Sigmoid colon (tissue), 4 donors: ENCODE results near the gene IPPK.

Source experiments
- EP300 ChIP-seq, 4 donors: sonication (generic); formaldehyde crosslinking; IDR thresholded peaks; one replicate each; pipeline ENCODE4 v1.6.1; 2017; ENCODE audit warnings: antibody characterized with exemption in 4 of 4
- POLR2A ChIP-seq, 2 donors: fragments of 450-650 bp; IDR thresholded peaks; one replicate each; pipeline ENCODE4 v1.6.1; 2016; ENCODE audit warnings: antibody characterized with exemption in 2 of 2, mild to moderate bottlenecking in 2 of 2, moderate library complexity in 2 of 2
- POLR2AphosphoS5 ChIP-seq, 4 donors: sonication (generic); formaldehyde crosslinking; IDR thresholded peaks; one replicate each; pipeline ENCODE4 v1.6.1; 2017; ENCODE audit warnings: antibody characterized with exemption in 4 of 4
- TF ChIP-seq, protein P1 (sequence below), 4 experiments: fragments of 450-650 bp in 3 of 4; fragments of 200-600 bp in 1 of 4; IDR thresholded peaks; one replicate each; pipeline ENCODE4 v1.5.1; 2016 to 2019; ENCODE audit warnings: antibody characterized with exemption in 4 of 4, mild to moderate bottlenecking in 3 of 4, moderate library complexity in 2 of 4

DNA sequence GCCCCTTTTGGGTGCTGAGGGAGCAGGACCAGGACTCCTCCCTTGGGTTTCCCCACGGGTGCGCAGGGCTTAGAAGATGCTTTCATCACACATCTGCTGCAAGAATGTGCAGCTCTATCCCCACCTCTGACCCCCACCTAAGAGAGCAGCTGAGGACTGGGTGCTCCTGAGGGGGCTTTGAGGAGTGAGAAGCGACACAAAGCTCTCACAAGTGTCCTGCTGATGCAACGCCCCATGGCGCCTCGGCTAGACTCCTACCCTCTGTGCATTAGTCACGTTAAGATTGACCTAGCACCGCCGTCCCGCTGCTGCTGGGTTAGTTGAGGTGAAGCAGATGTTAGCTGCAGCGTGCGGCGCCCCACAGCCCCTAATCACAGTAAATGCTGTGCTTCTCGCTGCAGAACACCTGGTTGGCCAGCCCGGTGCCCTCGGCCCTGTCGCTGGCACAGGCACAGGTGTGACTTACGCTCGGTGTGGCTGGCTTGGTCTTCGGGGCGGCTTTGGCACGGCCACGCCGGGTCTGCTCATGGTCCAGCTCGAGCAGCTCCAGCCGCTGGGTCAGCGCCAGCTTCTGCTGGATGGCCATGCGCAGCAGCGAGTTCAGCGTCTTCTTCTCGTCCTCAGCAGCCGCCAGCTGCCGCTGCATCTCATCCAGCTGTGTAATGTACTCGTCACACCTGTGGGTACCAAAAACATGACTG lies 45.0 kb upstream of the IPPK start:
- TF ChIP-seq, protein P1, sequence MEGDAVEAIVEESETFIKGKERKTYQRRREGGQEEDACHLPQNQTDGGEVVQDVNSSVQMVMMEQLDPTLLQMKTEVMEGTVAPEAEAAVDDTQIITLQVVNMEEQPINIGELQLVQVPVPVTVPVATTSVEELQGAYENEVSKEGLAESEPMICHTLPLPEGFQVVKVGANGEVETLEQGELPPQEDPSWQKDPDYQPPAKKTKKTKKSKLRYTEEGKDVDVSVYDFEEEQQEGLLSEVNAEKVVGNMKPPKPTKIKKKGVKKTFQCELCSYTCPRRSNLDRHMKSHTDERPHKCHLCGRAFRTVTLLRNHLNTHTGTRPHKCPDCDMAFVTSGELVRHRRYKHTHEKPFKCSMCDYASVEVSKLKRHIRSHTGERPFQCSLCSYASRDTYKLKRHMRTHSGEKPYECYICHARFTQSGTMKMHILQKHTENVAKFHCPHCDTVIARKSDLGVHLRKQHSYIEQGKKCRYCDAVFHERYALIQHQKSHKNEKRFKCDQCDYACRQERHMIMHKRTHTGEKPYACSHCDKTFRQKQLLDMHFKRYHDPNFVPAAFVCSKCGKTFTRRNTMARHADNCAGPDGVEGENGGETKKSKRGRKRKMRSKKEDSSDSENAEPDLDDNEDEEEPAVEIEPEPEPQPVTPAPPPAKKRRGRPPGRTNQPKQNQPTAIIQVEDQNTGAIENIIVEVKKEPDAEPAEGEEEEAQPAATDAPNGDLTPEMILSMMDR (IDR thresholded peaks at IDR 0.05): no peak
- TF ChIP-seq POLR2A (IDR thresholded peaks at IDR 0.05) (no peak), POLR2AphosphoS5 (IDR thresholded peaks at IDR 0.05) (no peak), EP300 (IDR thresholded peaks at IDR 0.05) (no peak)
